ENCODE results near the gene SWI5. TPM values are rescaled to one million over a fixed set of nuclear protein-coding genes. Genes with fewer than 3 reads are reported as not detected.

SWI5 gene
- total RNA-seq, 1 donor from 2014 or later = 16.0 TPM

DNA sequence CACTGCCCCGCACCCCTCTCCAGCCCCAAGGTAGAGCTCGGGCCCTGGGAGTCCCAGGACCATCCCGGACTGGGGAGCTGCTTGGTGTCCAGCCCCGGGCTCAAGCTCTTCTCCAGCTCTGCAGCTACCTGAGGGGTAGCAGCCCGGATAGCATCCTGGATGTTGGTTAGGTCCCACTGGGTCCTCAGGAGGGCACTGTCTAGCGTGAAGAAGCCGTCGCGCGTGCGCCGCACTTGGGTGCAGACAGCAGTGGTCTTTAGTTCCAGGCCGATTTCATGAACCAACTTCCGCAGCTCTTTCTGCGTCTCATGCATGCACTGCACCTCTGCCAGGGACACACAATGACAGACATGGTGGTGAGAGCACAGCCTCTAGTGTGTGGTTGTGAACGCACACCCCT lies 33.5 kb downstream of the SWI5 start:
- no peak for DNase-seq (ENCODE audit: low spot score)

DNA sequence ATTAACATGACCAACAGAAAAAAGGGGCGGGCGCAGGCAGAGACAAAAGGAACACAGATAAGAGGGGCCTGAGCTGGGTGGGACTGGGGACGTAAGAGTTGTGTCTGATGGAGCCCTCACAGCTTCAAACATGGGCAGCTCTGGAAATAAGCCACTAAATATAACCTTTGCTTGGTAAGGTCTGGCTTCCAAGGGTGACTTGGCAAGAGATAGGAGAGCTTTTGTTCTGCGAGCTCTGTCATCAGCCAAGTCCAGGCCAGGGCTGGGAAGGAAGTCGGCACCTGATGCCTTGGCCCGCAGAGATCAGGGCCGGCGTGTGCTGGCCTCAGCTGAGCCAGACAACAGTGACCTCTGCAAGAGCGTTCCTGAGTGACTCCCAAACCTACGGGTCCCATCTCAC lies 34.4 kb downstream of the SWI5 start:
- no peak for DNase-seq (ENCODE audit: low spot score)

DNA sequence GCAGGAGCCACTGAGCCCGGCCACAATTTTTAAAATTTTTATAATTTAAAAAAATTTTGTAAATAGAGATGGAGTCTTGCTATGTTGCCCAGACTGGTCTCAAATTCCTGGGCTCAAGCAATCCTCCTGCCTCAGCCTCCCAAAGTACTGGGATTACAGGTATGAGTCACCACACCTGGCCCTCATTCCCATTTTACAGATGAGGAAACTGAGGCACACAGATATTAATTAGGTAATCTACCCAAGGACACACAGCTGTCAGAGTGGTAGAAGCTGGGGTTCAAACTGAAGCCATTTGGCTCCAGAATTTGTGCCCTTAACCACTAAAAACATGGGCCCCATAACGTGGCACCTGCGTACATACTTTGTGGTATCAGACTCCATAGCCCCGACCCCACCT lies 38.6 kb downstream of the SWI5 start:
- DNase-seq (ENCODE audit: low spot score) = no peak

DNA sequence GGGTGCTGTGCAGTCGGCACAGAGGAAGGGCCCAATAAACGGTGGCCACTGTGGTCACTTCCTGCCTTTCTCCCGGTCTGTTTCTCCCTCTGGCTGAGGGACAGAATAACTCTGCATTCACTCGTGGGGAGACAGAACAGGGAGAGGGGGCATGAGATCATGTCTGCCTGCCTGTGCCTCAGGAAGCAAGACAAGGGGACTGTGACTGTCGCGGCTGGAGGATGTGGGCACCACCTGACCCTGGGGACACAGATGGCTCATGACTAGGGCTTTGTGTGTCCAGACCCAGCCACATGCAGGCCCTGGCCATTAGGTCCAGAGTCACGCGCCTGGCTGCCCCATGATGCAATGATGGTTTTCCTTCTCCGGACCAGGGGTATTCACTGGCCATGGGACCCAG lies 40.3 kb downstream of the SWI5 start:
- DNase-seq (ENCODE audit: low spot score) = no peak

DNA sequence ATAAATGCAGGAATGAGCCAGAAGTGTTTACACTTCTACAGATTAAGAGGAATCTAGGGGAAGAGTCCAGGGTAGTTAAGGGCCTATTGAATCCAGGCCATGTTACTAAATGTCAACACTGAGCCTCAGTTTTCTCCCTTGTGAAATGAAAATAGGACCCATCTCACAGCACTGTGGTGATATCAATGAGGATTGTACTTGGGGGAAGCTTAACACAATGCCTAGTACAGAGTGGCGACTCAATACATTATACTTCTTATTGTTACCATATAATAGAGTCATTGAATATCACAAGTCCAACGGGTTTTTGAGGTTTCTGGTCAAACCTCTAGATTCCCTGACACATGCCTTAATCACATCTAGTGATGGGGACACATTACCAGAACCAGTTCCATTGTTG lies 41.6 kb downstream of the SWI5 start:
- DNase-seq (ENCODE audit: low spot score) = no peak

DNA sequence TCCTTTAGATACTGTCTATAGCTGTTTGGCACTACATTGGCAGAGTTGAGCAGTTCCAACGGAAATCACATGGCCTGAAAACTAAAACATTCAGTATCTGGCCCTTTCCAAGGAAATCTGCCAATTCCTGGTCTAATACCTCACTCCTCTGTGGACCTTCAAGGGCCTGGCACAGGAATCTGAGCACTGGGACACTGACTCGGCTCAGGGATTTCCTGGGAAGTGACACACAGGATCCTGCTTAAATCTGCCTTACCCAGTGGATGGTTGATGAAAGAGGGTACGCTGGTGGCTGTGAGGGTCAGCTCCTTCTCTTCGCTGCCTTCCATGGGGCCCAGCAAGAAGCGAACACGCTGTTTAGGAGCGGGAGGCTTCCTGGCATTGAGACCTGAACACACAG lies 45.3 kb downstream of the SWI5 start:
- no peak for DNase-seq (ENCODE audit: low spot score)

DNA sequence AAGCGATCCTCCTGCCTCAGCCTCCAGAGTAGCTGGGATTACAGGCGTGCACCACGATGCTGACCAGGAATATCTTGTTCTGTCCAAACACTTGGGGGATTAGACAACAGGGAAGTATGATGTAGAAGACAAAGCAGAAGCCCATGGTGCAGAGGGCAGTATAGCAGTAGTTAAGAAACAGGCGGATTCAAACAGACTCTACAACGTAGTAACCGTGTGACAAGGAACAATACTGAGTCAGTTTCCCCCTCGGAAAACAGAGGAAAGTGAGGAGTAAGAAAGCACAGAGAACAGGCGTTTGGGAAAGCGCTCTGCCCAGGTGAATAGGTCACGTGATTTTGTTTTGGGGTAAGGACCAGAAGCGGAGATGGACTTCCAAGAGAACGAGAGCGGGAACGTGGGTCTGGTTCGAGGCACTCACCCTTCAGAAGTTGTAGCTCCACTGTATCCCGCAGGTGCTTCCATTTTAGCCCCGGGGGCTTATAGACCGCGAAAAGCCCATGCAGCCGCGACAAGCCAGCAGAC lies 45.9 kb downstream of the SWI5 start:
- no peak for DNase-seq (ENCODE audit: low spot score)

DNA sequence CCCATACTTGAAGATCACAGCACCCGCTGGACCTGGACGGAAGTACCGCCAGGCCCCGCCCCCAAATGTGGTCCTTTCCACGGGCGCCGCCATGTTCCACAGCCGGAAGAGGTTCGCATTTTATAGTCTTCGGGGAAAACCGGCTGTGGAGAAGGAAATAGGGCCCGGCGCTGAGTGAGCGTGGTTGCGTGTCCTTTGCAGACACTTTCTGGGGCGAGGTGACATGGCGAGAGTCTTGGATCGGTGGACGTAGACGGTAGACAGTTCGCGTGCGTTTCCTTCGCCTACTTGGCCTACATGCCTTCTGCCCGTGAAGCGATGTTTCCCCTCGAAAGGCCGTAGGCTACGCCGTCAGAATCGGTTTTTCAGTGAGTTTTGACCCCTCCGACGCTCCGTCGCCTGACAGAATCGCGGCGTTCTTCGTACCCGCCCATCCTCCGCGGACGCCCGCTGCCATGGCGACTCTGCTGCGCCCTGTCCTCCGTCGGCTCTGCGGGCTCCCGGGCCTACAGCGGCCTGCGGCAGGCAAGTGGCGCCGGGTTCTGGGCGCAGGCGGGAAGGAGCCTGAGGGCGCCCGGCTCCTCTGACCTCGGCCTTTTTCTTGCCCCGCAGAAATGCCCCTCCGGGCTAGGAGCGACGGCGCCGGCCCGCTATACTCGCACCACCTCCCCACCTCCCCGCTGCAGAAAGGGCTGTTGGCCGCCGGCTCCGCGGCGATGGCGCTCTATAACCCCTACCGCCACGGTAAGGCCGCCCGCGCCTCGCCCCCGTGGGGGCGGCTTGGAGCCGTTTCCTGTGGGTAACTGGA lies 46.5 kb downstream of the SWI5 start, which contains the start of the genes COQ4 and TRUB2:
TSS of gene COQ4 (plus strand) at position 436 of the 808 bp plus-strand sequence. CDS start at position 456, 20 bp downstream.
TSS of gene TRUB2 (minus strand) at position 44 of the 808 bp plus-strand sequence. CDS start at position 5, 39 bp downstream.
- peak; percentile 96 for DNase-seq (ENCODE audit: low spot score)

DNA sequence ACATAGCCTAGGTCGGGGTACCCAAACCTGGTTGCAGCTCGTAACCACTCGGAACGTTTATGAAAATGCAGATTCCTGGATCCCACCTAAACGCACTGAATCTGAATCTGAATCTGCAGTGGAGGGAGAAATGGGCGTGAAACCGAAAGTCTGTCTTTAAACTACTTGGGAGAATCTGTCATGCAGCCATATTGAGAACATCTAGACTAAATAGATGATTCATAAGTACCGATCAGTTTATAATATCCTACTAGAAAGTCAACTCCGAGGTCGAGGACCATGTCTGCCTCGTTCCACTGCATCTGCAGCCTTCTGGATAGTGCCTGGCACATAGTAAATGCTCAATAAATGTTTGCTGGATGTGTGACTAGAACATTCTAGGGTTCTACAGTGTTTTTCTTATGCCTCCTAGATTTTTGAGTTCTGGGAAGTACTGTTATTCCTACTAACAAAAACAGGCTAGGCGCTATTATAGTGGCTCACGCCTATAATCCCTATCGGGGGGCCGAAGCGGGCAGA lies 47.2 kb downstream of the SWI5 start:
- no peak for DNase-seq (ENCODE audit: low spot score)

DNA sequence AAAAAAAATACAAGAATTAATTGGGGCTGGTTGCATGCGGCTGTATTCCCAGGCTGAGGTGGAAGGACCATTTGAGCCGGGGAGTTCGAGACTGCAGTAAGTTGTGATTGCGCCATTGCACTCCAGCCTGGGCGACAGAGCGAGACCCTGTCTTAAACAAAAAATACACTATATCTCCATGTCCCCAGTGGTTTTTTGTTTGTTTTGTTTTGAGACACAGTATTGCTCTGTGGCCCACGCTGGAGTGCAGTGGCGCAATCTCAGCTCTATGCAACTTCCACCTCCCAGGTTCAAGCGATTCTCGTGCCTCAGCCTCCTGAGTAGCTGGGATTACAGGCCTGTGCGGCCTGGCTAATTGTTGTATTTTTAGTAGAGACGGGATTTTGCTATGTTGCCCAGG lies 47.7 kb downstream of the SWI5 start:
- DNase-seq (ENCODE audit: low spot score) = no peak

DNA sequence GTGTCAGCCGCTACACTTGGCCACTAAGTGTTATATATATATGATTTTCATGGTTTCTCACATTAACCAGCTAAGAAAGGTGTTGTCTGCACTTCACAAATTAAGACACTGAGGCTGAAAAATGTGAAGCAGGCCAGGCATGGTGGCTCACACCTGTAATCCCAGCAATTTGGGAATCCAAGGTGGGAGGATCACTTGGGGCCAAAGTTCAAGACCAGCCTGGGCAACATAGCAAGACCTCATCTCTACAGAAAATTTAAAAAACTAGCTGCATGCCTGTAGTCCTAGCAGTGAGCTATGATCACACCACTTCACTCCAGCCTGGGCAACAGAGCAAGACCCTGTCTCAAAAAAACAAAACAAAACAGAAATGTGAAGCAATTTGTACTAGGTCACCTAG lies 48.3 kb downstream of the SWI5 start:
- no peak for DNase-seq (ENCODE audit: low spot score)

DNA sequence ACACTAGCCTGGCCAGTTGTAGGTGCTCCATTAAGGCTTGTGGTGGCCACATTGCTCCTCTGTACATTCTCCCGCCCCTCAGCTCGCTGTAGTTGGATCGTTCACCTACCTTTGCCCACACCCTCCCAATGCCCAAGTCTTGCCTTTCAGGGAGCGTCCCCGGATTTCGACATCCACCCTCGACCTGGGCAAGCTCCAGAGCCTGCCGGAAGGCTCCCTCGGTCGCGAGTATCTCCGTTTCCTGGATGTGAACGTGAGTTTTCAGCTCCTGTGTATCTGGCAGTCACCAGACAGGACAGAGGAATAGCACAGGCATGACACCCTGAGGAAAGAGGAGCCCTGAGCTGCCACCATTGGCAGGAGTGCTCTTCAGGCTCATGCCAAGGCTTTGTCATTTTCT lies 49.6 kb downstream of the SWI5 start:
- no peak for DNase-seq (ENCODE audit: low spot score)

DNA sequence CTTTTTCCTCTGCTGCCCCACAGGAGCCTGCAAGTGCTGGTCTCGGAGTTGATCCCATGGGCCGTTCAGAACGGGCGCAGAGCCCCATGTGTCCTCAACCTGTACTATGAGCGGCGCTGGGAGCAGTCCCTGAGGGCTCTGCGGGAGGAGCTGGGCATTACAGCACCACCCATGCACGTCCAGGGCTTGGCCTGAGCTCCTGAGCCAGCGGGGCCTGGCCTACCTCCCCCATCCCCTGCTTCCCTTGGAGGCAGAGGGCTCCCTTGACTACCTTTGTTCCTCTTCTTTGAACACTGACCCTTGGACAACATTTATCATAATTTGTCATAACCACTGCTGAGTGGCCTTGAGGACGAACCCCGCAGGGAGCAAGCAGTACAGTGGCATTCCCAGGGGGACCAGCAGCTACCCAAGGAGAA lies 57.4 kb downstream of the SWI5 start:
- no peak for DNase-seq (ENCODE audit: low spot score)

DNA sequence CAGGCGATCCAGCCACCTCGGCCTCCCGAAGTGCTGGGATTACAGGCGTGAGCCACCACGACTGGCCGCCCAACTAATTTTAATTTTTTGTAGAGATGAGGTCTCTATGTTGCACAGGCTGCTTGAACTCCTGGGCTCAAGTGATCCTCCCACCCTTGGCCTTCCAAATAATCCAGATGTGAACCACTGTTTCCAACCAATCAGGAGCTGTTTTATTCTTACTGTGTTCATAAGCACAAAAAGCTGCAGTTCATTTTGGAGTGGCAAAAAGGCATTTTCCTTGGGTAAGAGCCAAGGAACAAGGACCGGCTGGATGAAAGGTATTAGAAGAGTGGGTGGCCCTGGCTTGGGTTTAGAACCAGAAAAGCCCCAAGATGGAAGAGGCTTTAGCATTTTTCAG lies 59.1 kb downstream of the SWI5 start:
- no peak for DNase-seq (ENCODE audit: low spot score)

DNA sequence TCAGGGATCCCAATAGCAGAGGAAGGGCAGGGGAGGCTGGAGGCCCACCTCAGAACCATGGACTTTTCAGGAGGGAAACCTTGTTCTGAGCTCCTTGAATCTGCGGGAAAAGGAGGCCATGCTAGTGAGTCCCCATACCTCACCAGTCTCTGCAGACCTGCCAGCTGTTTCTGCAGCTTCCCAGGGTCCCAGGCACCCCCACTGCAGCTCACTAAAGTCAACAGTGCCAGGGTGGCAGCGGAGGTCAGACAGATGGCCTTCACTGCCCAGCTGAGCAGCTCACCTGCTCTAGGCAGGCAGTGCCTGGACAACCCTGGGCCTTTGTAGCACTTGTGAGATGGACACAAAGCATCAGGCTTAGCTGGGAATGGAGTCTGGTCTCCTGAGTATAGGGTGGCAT lies 59.8 kb downstream of the SWI5 start:
- no peak for DNase-seq (ENCODE audit: low spot score)

DNA sequence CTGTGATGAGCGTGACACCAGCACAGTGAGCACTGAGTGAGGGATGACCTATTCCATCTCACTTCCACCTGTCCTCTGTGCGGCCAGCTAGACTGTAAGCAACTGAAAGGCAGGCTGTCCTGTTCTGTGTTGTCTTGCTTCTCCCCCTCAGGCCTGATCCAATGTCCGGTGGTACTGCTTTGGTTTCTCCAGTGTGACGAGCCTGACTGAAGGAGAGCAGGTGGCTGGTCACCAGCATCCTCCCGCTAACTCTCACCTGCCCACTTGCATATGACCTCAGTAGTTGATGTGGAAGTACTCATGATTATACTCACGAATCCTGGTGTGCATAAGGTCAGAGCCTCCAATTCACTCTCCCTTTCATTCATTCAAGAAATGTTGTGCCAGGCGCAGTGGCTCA lies 61.9 kb downstream of the SWI5 start:
- DNase-seq (ENCODE audit: low spot score) = no peak

Small RNA genes lying within 50 kb of the gene (microRNA-seq; reads per million reads assigned to microRNA genes)
- gene MIR199B (ENCODE audit: borderline number of aligned reads) (2,345 reads per million, percentile 83 among the genes with 10 or more reads in this experiment), gene MIR3154 (ENCODE audit: borderline number of aligned reads) (not detected)

Other genes starting within 250 kb of the SWI5 start
- gene NAIF1, start 209.0 kb upstream of the SWI5 start, total RNA-seq = 5.7 TPM
- gene SLC25A25, start 208.0 kb upstream of the SWI5 start, total RNA-seq = 89.5 TPM
- gene PTGES2, start 148.5 kb upstream of the SWI5 start, total RNA-seq = 59.5 TPM
- gene LCN2, start 126.8 kb upstream of the SWI5 start, total RNA-seq = 0.64 TPM
- 63.7 TPM for gene BBLN, start 116.0 kb upstream of the SWI5 start, total RNA-seq
- gene CIZ1, start 84.7 kb upstream of the SWI5 start, total RNA-seq = 100.0 TPM
- gene DNM1, start 72.9 kb upstream of the SWI5 start, total RNA-seq = 24.1 TPM
- 130 TPM for gene GOLGA2, start 269 bp upstream of the SWI5 start, total RNA-seq
- gene TRUB2, start 46.2 kb downstream of the SWI5 start, total RNA-seq = 25.0 TPM
- 25.7 TPM for gene COQ4, start 46.6 kb downstream of the SWI5 start, total RNA-seq
- gene SLC27A4, start 64.3 kb downstream of the SWI5 start, total RNA-seq = 27.9 TPM
- 55.7 TPM for gene URM1, start 95.1 kb downstream of the SWI5 start, total RNA-seq
- 46.0 TPM for gene CERCAM, start 144.6 kb downstream of the SWI5 start, total RNA-seq
- 18.6 TPM for gene ODF2, start 179.7 kb downstream of the SWI5 start, total RNA-seq
- gene GLE1, start 228.4 kb downstream of the SWI5 start, total RNA-seq = 19.0 TPM